ENCODE data around the gene ADA.
"Not testable (repeated sequence)": the region's sequence is repeated elsewhere in the genome, so short reads cannot be mapped to it uniquely, and the experiment has no call there.

Gene ADA

DNA sequence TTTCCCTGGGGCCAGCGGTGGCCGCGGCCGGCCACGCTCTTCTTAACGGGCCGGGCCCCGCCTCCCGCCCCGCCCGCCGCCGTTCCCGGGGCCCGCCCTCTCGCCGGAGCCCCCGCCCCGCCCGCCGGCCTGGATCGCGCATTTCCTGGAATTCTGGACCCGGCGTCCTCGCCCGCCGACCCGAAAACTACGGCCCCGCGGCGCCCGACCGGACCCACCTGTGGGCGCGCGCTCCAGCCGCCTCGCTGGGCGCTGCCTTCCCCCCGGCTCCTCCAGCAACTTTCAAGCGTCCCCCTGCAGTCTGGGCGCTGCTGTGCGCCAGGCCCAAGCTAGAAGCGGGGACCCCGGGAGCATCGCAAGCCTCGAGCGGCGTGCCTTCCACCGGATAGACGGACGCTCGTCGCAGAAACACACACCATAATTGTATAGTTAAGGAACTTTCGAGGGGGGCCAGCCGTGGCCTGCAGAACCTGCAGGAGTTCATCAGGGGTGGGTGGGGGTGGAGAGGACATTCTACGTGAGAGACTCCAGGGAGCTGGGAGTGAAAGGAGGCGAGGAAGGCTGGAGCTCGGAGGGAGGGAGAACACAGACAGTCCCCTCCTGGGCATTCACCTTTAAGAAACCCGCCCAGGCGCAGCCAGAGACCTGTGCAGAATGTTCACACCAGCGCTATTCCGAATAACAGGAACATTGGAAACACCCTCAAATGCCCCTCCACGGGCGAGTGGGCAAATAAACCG, at the start of gene ADA:
Gene ADA (minus strand): TSS at position 16 of the 740 bp plus-strand sequence. CDS start 92 bp downstream, outside the sequence.
- H3K4me3 ChIP-seq (ENCODE audit: low read depth, low read length) = peak within 1 kb of the TSS; percentile 70

DNA sequence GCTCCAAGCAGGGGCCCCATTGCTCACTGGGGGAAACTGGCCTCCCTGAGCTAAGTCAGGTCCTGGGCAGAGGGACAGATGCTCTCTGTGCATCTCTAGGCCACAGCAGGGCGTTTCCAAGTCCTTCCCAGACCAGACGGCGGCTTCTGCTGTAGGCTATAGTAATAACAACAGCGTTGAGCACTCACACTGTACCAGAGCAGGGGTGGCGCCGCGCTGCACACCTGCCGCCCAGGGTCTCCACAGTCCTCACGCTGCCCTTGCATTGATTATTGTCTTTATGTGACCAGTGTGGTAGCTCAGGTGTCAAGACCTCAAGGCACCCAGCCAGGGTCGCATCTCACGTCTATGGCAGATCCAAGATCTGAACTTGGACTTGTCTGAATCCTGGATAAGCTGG, 48.8 kb upstream of the ADA start:
- no peak overlapping the region for H3K4me3 ChIP-seq (ENCODE audit: low read depth, low read length)

DNA sequence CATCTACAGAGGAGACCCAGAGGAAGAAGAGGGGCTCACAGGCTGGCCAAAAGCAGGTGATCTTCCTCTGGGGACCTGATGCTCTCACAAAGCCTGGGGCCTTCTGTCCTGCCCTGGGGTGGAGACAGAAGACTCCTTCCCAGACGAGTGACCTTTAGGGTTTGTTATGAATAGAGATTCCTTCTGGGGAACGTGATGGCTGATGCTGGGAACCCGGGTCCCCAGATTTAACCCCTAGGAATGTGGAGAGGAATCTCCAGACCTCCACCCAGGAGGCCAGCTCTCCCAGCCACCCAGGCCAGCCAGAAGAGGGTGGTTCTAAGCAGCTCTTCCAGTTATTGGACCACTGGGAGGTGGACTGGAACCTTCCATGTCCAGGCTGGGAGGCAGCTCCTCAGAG, 46.9 kb upstream of the ADA start:
- H3K4me3 ChIP-seq (ENCODE audit: low read depth, low read length) = no peak overlapping the region

DNA sequence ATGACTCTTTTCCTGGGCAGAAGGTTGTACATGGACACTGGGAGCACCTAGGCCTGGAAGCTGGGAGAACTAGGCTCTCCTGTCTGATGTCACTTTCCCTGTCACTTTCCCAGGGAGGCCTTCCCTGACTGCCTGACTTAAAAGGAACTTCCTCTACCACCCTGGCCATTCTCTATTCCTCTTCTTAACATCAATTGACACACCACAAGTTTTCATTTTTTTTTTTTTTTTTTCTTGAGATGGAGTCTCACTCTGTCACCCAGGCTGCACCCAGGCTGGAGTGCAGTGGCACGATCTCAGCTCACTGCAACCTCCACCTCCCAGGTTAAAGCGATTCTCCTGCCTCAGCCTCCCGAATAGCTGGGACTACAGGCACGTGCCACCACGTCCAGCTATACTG, 45.5 kb upstream of the ADA start:
- not testable (repeated sequence) for H3K4me3 ChIP-seq (ENCODE audit: low read depth, low read length)

DNA sequence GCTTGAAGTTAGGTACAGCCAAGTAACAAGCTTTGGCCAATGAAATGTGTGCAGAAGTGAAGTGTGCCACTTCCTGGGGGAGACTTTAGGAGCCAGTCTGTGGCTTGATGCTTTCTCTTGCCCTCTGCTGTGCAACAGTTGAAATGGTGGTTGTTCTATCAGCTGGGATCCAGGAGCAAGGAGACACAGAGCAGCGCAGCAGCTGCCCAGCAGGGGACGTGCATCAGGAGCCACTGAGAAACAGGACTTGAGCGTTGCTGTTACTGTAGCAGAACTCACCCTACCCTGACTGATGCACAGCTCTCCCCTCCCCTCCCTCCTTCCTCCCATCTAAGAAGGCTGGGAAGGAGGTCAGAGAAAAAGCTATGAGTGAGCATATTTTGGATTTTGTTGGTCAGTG, 44.8 kb upstream of the ADA start:
- H3K4me3 ChIP-seq (ENCODE audit: low read depth, low read length) = no peak overlapping the region

DNA sequence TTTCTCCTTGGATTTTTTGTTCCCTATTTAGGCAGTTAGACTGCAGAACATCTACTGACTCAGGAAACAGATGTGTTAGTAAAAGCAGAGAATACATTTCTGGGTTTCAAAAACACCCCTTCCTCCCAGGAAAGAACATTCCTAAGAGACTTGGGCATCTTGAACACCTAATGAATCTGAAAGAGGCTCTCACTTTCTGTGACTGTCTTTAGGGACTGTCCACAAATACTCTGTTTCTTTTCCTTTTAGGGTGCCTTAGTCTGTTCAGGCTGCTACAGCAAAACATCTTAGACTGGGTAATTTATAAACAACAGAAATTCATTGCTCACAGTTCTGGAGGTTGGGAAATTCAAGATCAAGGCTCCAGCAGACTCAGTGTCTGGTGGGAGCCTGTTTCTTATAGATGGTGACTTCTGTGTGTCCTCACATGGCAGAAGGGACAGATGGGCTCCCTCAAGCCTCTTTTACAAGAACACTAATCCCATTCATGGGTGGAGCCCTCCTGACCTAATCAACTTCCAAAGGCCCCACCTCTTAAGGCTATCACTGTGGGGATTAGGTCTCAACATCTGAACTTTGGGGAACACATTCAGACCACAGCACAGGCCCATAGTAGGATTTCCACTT, 44.3 kb upstream of the ADA start:
- H3K4me3 ChIP-seq (ENCODE audit: low read depth, low read length) = no peak overlapping the region

DNA sequence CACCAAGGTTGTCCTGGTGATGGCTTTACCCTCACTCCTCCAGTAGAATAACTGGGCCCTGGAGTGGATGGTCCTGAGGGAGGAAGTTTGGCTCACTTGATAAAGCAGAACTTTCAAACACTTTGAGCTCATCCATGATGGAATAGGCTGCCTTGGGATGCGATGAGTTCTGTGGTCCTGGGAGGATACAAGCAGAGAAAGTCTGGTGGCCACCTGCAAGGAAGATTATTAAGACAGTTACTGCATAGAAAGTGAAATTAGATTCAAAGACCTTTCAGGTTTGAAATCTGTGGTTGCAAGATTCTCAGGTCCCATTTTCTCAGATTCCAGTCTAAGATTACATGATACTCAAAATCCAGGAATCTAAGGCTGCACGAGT, 43.8 kb upstream of the ADA start:
- H3K4me3 ChIP-seq (ENCODE audit: low read depth, low read length) = no peak overlapping the region

DNA sequence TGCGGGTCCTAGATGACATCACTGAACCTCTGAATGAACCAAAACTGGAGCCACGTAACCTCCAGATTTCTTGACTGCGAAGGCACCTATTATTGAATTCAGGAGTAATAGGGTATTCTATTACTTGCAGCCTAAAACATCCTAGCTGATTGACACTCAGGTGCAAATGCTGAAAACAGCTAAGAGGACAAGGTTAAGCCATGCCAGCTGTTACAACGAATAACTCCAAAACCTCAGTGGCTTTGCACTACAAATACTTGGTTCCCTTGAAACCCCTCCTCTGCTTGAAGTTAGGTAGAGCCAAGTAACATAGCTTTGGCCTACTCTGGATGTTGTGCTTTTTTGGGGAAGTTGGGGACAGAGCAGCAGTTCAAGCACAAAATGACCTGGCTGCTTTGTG, 42.7 kb upstream of the ADA start:
- H3K4me3 ChIP-seq (ENCODE audit: low read depth, low read length) = no peak overlapping the region

DNA sequence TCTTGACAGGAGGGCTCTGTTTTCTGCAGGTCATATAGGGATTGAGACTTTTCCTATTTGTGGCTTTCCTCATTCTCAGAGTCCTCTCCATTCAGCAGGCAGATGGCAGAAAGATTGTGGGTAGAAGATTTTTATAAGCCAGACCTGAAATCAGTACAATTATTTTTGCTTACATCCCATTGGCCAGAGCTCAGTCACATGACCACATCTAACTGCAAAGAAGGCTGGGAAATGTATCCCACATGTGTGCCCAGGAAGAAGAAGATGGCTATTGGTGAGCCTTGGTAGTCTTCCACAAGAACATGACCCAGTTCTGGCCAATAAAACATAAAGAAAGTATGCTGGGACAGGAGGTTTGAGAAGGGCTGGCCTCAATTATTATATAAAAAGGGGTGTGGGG, 42.1 kb upstream of the ADA start:
- no peak overlapping the region for H3K4me3 ChIP-seq (ENCODE audit: low read depth, low read length)

DNA sequence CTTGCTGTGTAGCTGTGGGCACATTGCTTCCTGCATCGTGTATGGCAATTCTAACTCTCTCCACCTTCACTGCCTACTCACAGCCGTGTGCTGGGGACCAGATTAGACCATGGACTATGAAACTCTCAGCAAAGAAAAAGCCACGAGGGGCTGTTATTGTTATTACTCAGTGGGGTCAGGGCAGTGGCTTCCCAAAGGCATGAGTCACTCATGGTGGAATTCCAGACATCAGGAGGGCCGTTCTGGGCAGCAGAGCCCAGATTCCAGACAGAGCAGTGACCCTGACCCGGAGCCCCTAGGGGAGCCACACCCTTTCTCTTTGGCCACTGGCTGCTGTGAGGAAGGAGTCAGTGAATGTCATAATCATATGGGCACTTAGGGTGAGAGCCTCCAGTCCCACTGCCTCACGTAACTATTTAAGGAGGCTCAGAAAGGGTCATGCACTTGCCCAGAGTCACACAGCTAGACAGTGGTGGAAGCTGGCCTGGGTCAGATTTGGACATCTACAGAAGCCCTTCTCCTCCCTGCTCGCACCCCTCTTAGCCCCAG, 41.5 kb upstream of the ADA start:
- H3K4me3 ChIP-seq (ENCODE audit: low read depth, low read length) = no peak overlapping the region

DNA sequence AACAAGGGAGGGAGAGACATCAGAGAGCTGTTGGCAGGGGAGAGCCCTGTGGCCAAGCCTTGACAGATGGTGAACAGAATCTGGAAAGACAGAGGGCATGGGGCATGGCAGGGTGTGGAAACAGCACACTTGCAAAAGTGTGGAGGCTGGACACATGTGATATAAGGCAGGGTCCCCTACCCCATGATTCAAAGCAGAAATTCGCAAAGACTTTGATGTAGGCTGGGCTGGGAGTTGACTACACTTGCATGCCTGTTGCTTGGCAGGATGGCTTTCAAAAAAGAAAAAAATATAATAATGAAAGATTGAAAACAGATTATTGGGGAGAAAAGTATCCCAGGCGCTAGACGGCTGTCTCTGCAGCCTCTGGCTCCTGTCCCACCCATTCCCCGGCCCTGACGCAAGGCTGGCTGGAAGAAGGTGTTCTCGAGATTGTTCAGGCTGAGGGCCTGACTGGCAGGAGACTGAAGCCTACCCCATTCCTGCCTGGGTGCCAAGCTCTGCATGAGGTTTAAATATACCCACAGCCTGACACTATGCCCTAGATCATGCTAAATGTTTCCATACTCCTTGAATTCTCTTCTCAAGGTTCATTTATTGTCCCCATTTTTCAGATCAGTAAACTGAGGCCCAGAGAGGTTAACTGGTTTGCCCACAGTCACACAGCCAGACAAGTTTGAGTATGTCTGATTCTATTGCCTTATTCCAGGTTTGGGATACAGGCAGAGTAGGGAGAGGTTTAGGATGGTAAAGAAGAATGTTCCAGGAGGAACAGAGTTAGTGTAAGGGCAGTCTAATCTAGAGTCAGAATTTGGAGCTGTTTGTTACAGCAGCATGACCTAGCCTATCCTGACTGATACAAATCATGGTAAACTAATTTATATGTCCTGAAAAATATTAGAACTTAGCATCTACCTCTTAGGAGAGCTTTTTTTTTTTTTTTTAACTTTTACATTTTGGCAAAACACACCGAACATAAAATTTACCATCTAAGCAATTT, 40.2 kb upstream of the ADA start:
- no peak overlapping the region for H3K4me3 ChIP-seq (ENCODE audit: low read depth, low read length)

DNA sequence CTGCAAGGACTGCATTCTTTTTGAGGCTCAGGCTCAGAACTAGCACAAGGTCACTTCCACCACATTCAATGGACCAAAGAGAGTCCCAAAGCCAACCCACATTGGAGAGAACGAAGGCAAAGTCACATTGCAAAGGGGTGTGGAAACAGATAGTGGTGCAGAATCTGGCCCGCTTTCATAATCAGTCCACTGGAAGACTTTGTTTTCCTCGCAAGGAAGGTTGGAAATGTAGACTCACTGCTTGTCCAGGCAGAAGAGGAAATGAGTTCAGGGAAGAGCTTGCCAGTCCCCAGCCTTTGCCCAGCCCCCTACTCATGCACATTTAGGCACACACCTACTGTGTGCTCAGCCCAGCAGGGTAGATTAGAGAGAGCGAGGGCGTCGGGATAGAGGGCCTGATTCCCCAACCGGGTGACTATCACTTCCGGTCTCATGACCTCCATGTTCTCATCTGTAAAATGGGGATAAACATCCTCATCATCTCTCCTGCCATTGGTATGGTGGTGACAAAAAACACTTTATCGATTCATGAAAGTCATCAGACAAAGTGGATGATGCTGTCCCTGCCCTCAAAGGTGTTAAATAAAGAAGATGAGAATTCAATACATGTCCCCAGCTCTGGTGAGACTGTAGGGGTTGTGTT, 39.4 kb upstream of the ADA start:
- H3K4me3 ChIP-seq (ENCODE audit: low read depth, low read length) = no peak overlapping the region

DNA sequence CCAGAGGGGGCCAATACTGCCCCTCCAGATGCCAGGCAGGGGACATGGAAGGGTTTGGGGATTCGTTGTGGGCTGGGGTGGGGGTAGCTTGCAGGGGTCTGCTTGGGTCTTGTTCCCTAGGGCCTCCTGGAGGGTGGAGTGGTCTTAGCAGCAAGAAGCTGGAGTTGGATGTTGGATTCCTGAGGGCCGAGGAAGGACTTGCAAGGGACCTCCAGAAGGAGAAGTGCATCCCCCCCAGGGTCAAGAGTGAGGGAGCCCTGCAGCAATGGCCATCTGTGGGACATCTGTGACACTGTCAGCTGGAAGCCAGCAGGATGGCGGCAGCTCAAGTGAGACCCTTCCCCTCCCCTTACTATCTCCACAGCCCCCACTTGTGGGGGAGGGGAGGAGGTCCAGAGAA, 38.3 kb upstream of the ADA start:
- H3K4me3 ChIP-seq (ENCODE audit: low read depth, low read length) = no peak overlapping the region

DNA sequence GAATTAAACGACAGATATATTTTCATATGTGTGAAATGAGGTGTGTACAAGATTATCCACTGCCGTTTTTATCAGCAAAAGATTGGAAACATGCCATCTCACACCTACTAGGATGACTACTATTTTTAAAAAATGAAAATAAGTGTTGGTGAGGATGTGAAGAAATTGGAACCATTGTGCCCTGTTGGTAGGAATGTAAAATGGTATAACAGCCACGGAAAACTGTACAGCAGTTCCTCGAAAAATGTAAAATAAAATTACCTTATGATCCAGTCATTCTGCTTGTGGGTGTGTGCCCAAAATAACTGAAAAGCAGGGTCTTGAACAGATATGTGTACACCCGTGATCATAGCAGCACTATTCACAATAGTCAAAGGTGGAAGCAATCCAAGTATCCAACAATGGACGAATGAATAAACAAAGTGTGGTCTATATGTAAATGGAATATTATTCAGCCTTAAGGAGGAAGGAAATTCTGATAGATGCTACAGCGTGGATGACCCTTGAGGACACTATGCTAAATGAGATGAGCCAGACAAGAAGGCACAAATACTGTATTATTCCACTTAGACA, 36.6 kb upstream of the ADA start:
- no peak overlapping the region for H3K4me3 ChIP-seq (ENCODE audit: low read depth, low read length)

DNA sequence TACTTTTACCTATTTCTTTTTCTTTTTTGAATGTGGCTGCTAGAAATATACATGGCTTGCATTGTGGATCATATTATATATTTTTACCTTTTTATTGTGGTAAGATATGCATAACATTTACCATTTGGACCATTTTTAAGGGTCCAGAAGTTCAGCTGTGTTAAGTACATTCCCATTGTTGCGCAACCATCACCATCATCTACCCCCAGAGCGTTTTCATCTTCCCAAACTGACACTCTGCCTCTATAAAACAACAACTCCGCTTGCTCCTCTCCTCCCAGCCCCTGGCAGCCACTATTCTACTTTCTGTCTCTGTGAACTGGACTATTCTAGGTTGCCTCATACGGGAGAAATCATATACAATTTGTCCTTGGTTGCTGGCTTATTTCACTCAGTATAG, 35.4 kb upstream of the ADA start:
- no peak overlapping the region for H3K4me3 ChIP-seq (ENCODE audit: low read depth, low read length)

DNA sequence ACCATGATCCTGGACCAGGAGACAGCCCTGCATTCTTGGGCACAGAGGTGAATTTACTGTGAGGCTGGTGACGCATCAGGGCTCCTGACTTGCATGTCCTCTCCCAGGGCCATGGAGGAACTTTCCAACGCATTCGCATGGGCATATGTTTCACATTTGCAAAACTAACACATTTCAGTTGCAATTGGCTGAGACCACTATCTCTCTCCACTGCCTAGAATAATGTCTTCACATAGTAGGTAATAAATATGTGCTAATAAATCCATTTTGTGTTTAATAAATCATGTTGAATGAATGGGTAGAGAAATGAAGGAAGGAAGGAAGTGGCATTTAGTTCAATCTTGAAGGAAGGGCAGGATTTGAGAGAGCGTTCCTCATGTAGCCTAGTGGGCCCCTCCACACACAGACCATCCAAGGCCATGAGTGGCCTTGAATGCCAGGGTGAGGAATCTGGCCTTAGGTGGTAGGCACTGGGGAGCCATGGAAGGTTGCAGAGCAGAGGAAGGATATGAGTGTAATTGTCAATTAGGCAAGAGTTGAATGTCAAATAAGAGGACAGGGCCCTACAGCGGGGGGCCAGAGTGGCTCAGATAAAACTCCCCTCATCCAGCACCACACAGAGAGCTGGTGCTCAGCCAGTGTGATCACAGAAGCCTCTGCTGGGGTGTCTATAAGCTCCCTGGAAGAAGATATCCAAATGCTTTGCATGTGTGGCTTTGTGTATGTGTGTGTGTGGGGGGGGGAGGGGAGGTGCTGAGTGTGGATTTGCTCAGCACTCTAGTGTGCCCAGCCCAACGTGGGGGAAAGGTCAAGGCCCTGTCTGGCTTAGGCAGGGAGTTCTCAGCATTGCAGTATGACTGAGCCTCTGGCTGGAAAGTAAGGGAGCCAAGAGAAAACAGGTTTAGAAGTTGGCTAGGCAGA, 32.8 kb upstream of the ADA start:
- no peak overlapping the region for H3K4me3 ChIP-seq (ENCODE audit: low read depth, low read length)

DNA sequence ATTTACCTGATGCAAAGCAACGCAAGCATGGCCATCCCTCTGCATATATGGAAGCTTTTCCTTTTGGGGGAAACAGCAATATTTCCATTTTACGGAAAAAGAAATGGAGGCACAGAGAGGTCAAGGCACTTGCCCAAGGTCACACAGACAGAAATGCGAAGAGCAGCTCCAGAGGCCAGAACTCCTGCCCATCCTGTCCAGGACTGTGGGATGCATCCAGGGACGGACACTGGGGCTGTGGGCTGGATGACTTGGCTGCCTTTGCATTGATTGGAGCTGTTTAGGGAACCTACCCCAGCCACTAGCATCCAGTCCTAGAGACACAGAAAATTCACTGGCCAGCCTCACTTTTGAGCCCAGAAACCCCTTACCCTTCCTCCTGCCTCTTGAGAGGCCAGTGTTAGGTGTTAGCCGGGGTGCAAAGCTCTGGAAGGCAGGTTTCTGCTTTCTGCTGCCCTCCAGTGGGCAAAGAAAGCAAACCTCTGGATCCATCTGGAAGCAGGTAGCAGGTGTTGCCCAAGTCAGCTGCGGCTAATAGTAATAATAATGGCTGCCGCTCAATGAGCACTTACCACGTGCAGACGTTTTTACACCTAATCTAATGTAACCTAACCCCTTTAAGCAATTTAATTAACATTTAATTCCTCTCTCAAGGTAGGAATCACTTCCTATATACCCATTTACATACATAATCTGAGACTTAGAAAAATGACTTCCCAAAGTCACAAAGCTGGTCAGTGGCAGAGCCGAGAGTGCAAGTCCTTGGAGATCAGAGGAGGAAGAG, 32.0 kb upstream of the ADA start:
- H3K4me3 ChIP-seq (ENCODE audit: low read depth, low read length) = no peak overlapping the region

DNA sequence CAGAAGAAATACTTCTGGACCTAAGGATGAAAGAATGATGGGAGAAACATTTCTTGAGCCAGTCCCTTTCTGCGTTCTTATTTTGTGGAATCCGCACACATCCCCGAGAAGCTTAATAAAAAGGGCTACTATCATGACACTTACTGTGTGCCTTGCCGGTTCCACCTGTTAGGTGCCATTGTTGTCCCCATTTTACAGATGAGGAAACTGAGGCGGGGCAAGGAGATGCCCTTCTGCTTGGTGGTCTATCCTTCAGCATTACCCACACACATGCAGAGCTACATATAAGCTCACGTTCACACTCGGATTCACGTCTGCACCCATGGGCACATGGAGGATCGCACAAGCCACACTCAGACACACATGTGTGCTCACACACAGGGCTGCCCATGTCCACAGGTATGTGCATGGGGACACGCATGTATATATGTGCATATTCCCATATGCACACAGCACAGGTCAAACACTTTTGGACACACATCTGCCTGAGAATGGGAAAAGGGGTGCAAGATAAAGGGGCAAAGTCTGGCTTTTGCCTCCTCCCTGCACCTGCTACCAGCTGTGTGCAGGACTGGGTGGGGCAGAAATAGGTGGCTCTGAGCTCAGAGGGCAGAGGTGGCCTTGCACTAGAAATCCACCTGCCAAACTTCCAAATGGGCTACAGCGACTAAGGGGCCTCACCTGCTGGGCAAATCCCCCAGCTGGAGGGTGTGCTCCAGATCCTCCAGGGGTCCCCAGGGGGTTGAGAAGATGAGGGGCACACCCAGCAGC, 30.5 kb upstream of the ADA start:
- no peak overlapping the region for H3K4me3 ChIP-seq (ENCODE audit: low read depth, low read length)

Measured in iPS-11a (cell line).